Measurements from ENCODE around the gene SRP14.
"Not testable (repeated sequence)": the region's sequence is repeated elsewhere in the genome, so short reads cannot be mapped to it uniquely, and the experiment has no call there.

SRP14 gene

GRCh38 chr15:40073716-40074490, 34.9 kb upstream of the SRP14 start:
- H3K27ac Mint-ChIP-seq = peak overlapping the region; percentile 80
- H3K9me3 Mint-ChIP-seq; H3K36me3 Mint-ChIP-seq (ENCODE audit: low read depth); DNase-seq; H3K27me3 Mint-ChIP-seq: not testable (repeated sequence)
- peak; percentile 39 for ATAC-seq
- H3K4me1 Mint-ChIP-seq = peaks cover 16% of the 10 kb centered on the region
- H3K4me3 Mint-ChIP-seq = peak overlapping the region; percentile 55

GRCh38 chr15:40072216-40072990, 33.4 kb upstream of the SRP14 start:
- Mint-ChIP-seq H3K4me1 (peaks cover 16% of the 10 kb centered on the region), H3K36me3 (ENCODE audit: low read depth) (no peaks in the 10 kb centered on the region), H3K9me3 (no peaks in the 10 kb centered on the region), H3K4me3 (no peak overlapping the region), H3K27me3 (peaks cover 2% of the 10 kb centered on the region), H3K27ac (no peak overlapping the region)
- ATAC-seq = no peak
- DNase-seq = no peak

GRCh38 chr15:40070608-40071218, 31.7 kb upstream of the SRP14 start:
- no peak overlapping the region for H3K4me3 Mint-ChIP-seq
- H3K27ac Mint-ChIP-seq = no peak overlapping the region

DNA sequence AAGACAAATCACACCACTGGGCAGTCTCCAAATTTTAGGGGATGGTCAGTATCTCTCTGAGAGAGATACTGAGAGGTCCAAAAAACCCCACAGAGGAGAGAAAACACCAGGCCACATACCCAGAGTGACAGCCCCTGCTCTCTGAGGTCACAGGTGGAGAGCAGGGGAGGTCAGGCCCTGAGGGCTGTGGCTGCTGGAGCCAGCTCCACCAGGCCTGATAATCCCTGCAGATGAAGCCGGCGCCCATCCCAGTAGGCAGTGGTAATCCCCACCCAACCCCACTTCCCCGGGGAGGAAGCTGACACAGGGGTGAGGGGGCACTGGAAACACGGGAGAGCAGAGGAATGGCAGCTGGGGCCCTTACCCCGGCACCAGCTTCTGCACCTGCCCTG, 31.2 kb upstream of the SRP14 start:
- Mint-ChIP-seq H3K9me3 (no peaks in the 10 kb centered on the region), H3K36me3 (ENCODE audit: low read depth) (no peaks in the 10 kb centered on the region), H3K27me3 (peaks cover 2% of the 10 kb centered on the region), H3K4me3 (no peak overlapping the region), H3K27ac (no peak overlapping the region), H3K4me1 (peaks cover 17% of the 10 kb centered on the region)
- no peak for DNase-seq
- ATAC-seq = no peak

More at GRCh38 chr15:40070608-40071218, 31.7 kb upstream of the SRP14 start:
- Mint-ChIP-seq H3K4me1 (peaks cover 16% of the 10 kb centered on the region), H3K9me3 (no peaks in the 10 kb centered on the region), H3K27me3 (peaks cover 2% of the 10 kb centered on the region), H3K36me3 (ENCODE audit: low read depth) (no peaks in the 10 kb centered on the region)
- DNase-seq (no peak), ATAC-seq (no peak)

GRCh38 chr15:40069178-40070165, 30.5 kb upstream of the SRP14 start:
- DNase-seq (no peak), ATAC-seq (no peak)
- peaks cover 24% of the 10 kb centered on the region for H3K4me1 Mint-ChIP-seq
- no peak overlapping the region for H3K27ac Mint-ChIP-seq
- no peak overlapping the region for H3K4me3 Mint-ChIP-seq
- H3K36me3 Mint-ChIP-seq (ENCODE audit: low read depth) = no peaks in the 10 kb centered on the region
- no peaks in the 10 kb centered on the region for H3K9me3 Mint-ChIP-seq
- H3K27me3 Mint-ChIP-seq = peaks cover 2% of the 10 kb centered on the region

- H3K4me1 Mint-ChIP-seq = peaks cover 20% of the 10 kb centered on the region
- ATAC-seq = no peak
- H3K9me3 Mint-ChIP-seq = no peaks in the 10 kb centered on the region
- DNase-seq = no peak
- no peak overlapping the region for H3K27ac Mint-ChIP-seq
- H3K27me3 Mint-ChIP-seq = no peaks in the 10 kb centered on the region
- H3K4me3 Mint-ChIP-seq = no peak overlapping the region
- no peaks in the 10 kb centered on the region for H3K36me3 Mint-ChIP-seq (ENCODE audit: low read depth)
Observed at GRCh38 chr15:40067921-40068624, 29.1 kb upstream of the SRP14 start.

DNA sequence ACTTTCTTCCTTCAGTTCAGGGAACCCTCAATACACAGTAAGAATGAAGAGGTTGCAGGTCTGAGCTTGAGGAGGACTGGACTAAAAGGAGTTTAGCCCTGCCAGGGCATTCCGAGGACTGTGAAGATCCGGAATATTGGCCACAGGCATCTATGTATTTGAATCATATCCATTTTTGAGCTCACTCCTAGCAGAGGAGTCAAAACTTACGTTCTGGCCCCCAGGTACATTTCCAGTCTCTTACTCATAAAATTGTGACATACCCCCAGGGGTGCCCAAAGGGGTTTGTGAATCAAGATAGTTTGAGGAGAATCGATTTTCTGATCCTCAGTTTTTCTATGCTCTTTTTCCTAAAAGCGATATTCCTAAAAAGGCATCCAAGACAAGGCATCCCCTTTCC, 27.6 kb upstream of the SRP14 start:
- H3K27me3 Mint-ChIP-seq = no peaks in the 10 kb centered on the region
- H3K36me3 Mint-ChIP-seq (ENCODE audit: low read depth) = no peaks in the 10 kb centered on the region
- DNase-seq (no peak), ATAC-seq (no peak)
- no peak overlapping the region for H3K4me3 Mint-ChIP-seq
- H3K9me3 Mint-ChIP-seq = no peaks in the 10 kb centered on the region
- H3K27ac Mint-ChIP-seq = no peak overlapping the region
- H3K4me1 Mint-ChIP-seq = peaks cover 20% of the 10 kb centered on the region

GRCh38 chr15:40065166-40065565, 26.2 kb upstream of the SRP14 start:
- DNase-seq (no peak), ATAC-seq (no peak)
- Mint-ChIP-seq H3K4me1 (peaks cover 20% of the 10 kb centered on the region), H3K9me3 (no peaks in the 10 kb centered on the region), H3K27me3 (no peaks in the 10 kb centered on the region), H3K27ac (no peak overlapping the region), H3K4me3 (no peak overlapping the region), H3K36me3 (ENCODE audit: low read depth) (no peaks in the 10 kb centered on the region)

DNA sequence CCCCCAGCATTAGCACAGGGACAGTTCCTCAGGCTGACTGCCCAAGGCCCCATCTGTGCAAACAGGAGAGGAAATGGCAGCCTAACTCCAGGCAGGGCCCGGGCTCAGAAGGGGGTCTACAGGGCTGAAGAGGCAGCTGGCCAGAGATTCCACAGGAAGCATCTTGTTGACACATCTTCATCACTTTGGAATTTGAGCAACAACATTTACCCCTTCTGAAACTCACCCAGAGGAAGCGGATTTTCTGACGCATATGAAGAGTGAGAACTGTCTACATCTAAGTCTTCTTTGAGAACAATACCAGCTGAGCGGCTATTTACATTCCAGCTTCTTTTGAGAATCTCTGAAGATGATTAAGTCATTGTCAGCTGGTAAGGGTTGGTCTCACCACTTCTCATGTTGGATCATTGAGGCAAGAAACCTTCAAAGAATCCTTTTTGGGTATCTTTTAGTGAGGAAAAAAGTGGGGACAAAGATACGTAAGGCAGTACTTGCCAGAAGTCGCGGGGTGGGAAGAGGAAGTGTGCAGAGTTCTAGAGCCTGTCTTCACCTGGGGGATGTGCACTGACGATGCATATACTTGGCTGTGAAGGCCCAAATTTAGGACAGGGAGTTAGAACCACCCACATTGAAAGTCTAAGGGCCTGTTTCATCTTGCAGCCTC, 25.4 kb upstream of the SRP14 start:
- Mint-ChIP-seq H3K4me3 (no peak overlapping the region), H3K27ac (peak overlapping the region; percentile 20), H3K36me3 (ENCODE audit: low read depth) (no peaks in the 10 kb centered on the region), H3K4me1 (peaks cover 22% of the 10 kb centered on the region), H3K9me3 (no peaks in the 10 kb centered on the region), H3K27me3 (no peaks in the 10 kb centered on the region)
- DNase-seq (no peak), ATAC-seq (peak; percentile 68)

GRCh38 chr15:40063563-40064011, 24.6 kb upstream of the SRP14 start:
- no peak for ATAC-seq
- H3K27ac Mint-ChIP-seq = peak overlapping the region; percentile 20
- H3K9me3 Mint-ChIP-seq = no peaks in the 10 kb centered on the region

GRCh38 chr15:40062816-40063562, 24.0 kb upstream of the SRP14 start:
- no peak overlapping the region for H3K27ac Mint-ChIP-seq

More at GRCh38 chr15:40063563-40064011, 24.6 kb upstream of the SRP14 start:
- Mint-ChIP-seq H3K36me3 (ENCODE audit: low read depth) (no peaks in the 10 kb centered on the region), H3K4me1 (peaks cover 25% of the 10 kb centered on the region), H3K27me3 (no peaks in the 10 kb centered on the region), H3K4me3 (no peak overlapping the region)
- no peak for DNase-seq

DNA sequence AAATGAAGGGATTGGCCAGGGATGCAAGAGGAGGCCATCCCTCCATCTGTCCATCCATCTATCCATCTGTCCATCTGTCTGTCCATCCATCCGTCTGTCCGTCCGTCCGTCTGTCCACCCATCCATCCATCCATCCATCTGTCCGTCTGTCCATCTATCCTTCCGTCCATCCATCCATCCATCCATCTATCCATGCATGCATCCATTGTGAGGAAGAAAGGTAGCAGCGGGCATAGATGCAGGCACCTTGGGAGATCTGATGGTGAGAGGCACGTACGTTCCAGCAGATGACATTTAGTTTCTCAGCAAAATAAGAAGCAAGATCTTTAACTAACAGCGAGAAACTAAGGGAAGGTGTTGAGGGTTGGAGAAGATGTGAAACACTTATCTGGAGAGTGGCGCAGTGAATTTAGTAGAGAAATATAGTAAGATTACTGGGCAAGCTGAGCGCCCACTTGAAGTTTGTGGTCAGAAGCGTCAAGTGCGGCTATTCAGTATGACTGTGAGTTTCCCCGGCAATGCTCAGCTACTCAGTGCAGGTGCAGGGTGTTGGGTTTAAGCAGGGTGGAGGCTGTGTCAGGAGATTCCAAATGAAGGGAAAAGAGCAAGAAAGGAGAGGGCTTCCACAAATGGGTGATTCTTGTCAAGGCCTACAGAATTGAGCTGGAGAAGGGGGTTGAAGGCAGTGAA, 22.4 kb upstream of the SRP14 start:
- ATAC-seq (peak; percentile 67), DNase-seq (no peak)
- Mint-ChIP-seq H3K27me3 (no peaks in the 10 kb centered on the region), H3K4me1 (peaks cover 39% of the 10 kb centered on the region), H3K36me3 (ENCODE audit: low read depth) (no peaks in the 10 kb centered on the region), H3K9me3 (no peaks in the 10 kb centered on the region), H3K4me3 (no peak overlapping the region), H3K27ac (no peak overlapping the region)

More at GRCh38 chr15:40062816-40063562, 24.0 kb upstream of the SRP14 start:
- no peak overlapping the region for H3K4me3 Mint-ChIP-seq
- H3K9me3 Mint-ChIP-seq = no peaks in the 10 kb centered on the region
- H3K36me3 Mint-ChIP-seq (ENCODE audit: low read depth) = no peaks in the 10 kb centered on the region
- DNase-seq (no peak), ATAC-seq (no peak)
- H3K4me1 Mint-ChIP-seq = peaks cover 31% of the 10 kb centered on the region
- H3K27me3 Mint-ChIP-seq = no peaks in the 10 kb centered on the region

Measured in activated naive CD8-positive, alpha-beta T cell treated with anti-CD3 and anti-CD28 coated beads, Interleukin-2, amount 50 U/mL, for 24 hours (primary cell).